ENCODE data around the gene GAB4. TPM values are rescaled to one million over a fixed set of nuclear protein-coding genes. Genes with fewer than 3 reads are reported as not detected.

GAB4 gene
- total and polyA plus RNA-seq, 2 experiments from 2014 or later = 1.5 to 1.7 TPM

DNA sequence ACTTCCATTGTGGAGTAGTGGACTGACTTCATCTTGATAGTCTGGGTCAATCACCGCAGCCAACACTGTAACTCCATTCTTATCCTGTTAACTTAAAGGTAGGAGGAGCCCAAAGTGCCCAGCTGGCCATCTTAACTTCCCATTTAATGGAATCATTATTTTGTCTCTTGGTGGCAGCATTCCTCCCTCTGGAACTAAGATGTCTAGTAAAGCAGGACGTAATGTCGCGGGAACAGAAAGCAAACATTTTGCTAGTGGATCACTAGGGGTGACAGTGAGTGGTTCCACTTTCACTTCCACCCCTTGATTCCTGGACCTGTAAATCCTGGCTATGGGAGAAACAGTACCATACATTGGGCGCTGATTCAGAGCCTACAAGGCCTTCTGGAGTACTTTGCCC lies 71.4 kb downstream of the GAB4 start (continued):
- TF ChIP-seq EZH2 (IDR thresholded peaks at IDR 0.05; ENCODE audit: low read depth, unreplicated experiment) (no peak), EZH2phosphoT487 (IDR thresholded peaks at IDR 0.05; ENCODE audit: unreplicated experiment) (no peak), JUNB (IDR thresholded peaks at IDR 0.05; ENCODE audit: unreplicated experiment) (no peak)

DNA sequence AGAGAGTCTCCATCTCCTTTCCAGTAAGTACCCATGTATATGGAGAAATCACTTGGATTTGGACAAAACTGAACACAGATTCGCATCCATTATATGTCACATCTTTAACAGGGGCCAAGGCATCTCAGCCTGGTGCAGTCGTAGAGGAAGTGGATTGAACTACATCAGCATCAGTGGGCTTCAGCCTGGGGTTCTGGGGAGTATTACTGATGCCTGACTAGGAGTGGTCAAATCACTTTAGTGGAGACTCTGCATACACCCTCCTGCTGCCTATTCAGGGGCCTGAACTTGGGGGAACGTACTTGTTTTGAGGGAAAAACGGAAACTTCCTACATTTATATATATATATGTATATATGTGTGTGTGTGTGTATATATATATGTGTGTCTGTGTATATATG lies 72.8 kb downstream of the GAB4 start:
- TF ChIP-seq EZH2 (IDR thresholded peaks at IDR 0.05; ENCODE audit: low read depth, unreplicated experiment) (no peak), ZNF331 (CRISPR knock-in tag; IDR thresholded peaks at IDR 0.05; ENCODE audit: low read depth) (no peak), ZNF114 (CRISPR knock-in tag; IDR thresholded peaks at IDR 0.05) (no peak), CREB1 (CRISPR knock-in tag; IDR thresholded peaks at IDR 0.05; ENCODE audit: low read depth) (no peak), POLR2AphosphoS5 (IDR thresholded peaks at IDR 0.05; ENCODE audit: low read depth) (no peak), JUNB (IDR thresholded peaks at IDR 0.05; ENCODE audit: unreplicated experiment) (no peak), REST (IDR thresholded peaks at IDR 0.05; ENCODE audit: unreplicated experiment) (no peak), CTCF (conservative IDR thresholded peaks at IDR 0.05; ENCODE audit: low read depth in 2 of 2) (no peak), NANOG (IDR thresholded peaks at IDR 0.05; ENCODE audit: borderline replicate concordance) (no peak), EZH2phosphoT487 (IDR thresholded peaks at IDR 0.05; ENCODE audit: unreplicated experiment) (no peak), ZNF462 (CRISPR knock-in tag; IDR thresholded peaks at IDR 0.05) (no peak)
- no peak overlapping the region for H3K4me2 ChIP-seq
- no peak overlapping the region for H3K27ac ChIP-seq (ENCODE audit: low read depth)
- H3K4me3 ChIP-seq = no peak overlapping the region
- Mint-ChIP-seq H3K36me3 (ENCODE audit: low read depth) (no peaks in the 10 kb centered on the region; the same call in 1 of the 3 replicates), H3K27ac (no peak overlapping the region), H3K27me3 (ENCODE audit: insufficient read depth, low read depth, poor library complexity) (peaks cover 2% of the 10 kb centered on the region), H3K4me3 (no peak overlapping the region), H3K4me1 (no peaks in the 10 kb centered on the region), H3K9me3 (peaks cover 82% of the 10 kb centered on the region)
- H3K4me1 ChIP-seq (ENCODE audit: insufficient read depth) = no peaks in the 10 kb centered on the region
- no peaks in the 10 kb centered on the region for H3K36me3 ChIP-seq (ENCODE audit: insufficient read depth)
- no peaks in the 10 kb centered on the region for H3K9me2 ChIP-seq (ENCODE audit: insufficient read depth)
- no peak for DNase-seq (ENCODE audit: low spot score)
- H4K20me1 ChIP-seq (replicated peaks; ENCODE audit: insufficient read depth) = no peaks in the 10 kb centered on the region
- no peak for ATAC-seq
- H2AFZ ChIP-seq = no peak overlapping the region
- no peaks in the 10 kb centered on the region for H3F3A ChIP-seq (replicated peaks; ENCODE audit: low read depth)
- no peaks in the 10 kb centered on the region for H3K79me2 ChIP-seq (replicated peaks; ENCODE audit: insufficient read depth)
- H3K27me3 ChIP-seq (ENCODE audit: insufficient read depth) = peaks cover 14% of the 10 kb centered on the region; the same call in 1 of the 2 replicates
